HG03354 (cell line): ENCODE measurements around the gene PYGM.

Source experiments
- ATAC-seq: cut with Tn5 transposase; IDR thresholded peaks from one replicate; pipeline ENCODE4 v1.9.1; 2021; ENCODE audit warnings: mild to moderate bottlenecking; ENCODE audit not compliant: unreplicated experiment, poor library complexity, severe bottlenecking

The PYGM gene

GRCh38 chr11:64793271-64794160, 33.7 kb upstream of the PYGM start:
- ATAC-seq, result no peak

GRCh38 chr11:64792482-64792881, 32.7 kb upstream of the PYGM start:
- no peak for ATAC-seq

GRCh38 chr11:64791781-64792291, 32.1 kb upstream of the PYGM start:
- ATAC-seq, result no peak

- ATAC-seq, result no peak
These were observed 30.7 kb upstream of the PYGM start for GRCh38 chr11:64790205-64791095.

GRCh38 chr11:64789331-64790204, 29.8 kb upstream of the PYGM start:
- no peak for ATAC-seq

GRCh38 chr11:64788321-64789215, 28.8 kb upstream of the PYGM start:
- no peak for ATAC-seq

- no peak for ATAC-seq
These were observed 27.9 kb upstream of the PYGM start for GRCh38 chr11:64787526-64788320.

- ATAC-seq, result no peak
These were observed 26.5 kb upstream of the PYGM start for GRCh38 chr11:64786308-64786707.

GRCh38 chr11:64784813-64785581, 25.2 kb upstream of the PYGM start:
- ATAC-seq, result no peak

GRCh38 chr11:64778473-64779298, 18.9 kb upstream of the PYGM start, which contains the start of gene SF1:
Gene SF1 (minus strand): TSS chr11:64778542. CDS start chr11:64778392, 150 bp downstream.
- ATAC-seq, result peak; percentile 81

- ATAC-seq, result no peak
These were observed 18.4 kb upstream of the PYGM start for GRCh38 chr11:64778223-64778472.

GRCh38 chr11:64777449-64778222, 17.9 kb upstream of the PYGM start:
- peak; percentile 11 for ATAC-seq

GRCh38 chr11:64776875-64777274, 17.1 kb upstream of the PYGM start:
- no peak for ATAC-seq

GRCh38 chr11:64776425-64776824, 16.7 kb upstream of the PYGM start:
- ATAC-seq, result no peak

- ATAC-seq, result no peak
These were observed 14.4 kb upstream of the PYGM start for GRCh38 chr11:64774144-64774543.
